ENCODE data around the gene ATRAID. TPM values are rescaled to one million over a fixed set of nuclear protein-coding genes. Genes with fewer than 3 reads are reported as not detected.

Gene ATRAID
- total and polyA plus RNA-seq, 8 donors, result 67.4 to 532 (median 121) TPM

DNA sequence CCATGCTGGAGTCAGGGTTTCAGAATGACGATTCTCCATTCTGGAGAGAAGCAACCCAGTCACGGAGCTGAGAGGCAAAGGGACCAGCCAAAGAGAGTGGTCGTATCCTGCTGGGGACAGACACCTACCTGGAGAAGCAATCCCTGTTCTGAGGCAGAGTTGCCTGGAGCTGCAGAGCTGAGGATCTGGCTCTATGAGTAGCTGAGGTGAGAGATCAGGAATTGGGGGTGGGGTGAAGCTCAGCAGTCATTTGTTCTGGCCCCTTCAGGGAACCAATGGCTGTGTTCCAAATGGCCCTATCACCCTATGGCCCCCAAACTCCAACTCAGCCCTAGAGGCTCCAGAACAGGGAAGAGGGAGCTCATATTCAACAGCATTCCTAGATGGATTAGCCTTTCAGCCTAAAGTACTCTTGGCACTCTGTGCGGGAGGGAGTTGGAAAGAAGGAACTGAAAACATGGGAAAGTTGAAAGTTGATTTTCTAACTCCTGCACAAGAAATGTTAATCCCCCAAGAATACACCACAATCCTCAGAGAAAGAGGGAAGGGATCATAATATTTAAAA lies 3.3 kb upstream of the ATRAID start:
- WGBS, 5 donors, result 89 to 98% (median 92%) methylated on average over 4 of the region's 4 CpGs
- Histone ChIP-seq H3K4me1 (peaks cover 8 to 27% (median 20%) of the 10 kb centered on the region in 4 donors), H3K4me3 (no peak overlapping the region), H3K27me3 (no peaks in the 10 kb centered on the region), H3K36me3 (peaks cover 30 to 64% (median 59%) of the 10 kb centered on the region in 4 donors), H3K9me3 (no peaks in the 10 kb centered on the region), H3K27ac (no peak overlapping the region)
- DNase-seq, result no peak
- intact Hi-C loops (cut with DNase I; ENCODE audit: low total_unique reads), result no loop called here
- TF ChIP-seq EP300 (IDR thresholded peaks at IDR 0.05) (no peak), POLR2AphosphoS5 (IDR thresholded peaks at IDR 0.05) (no peak), POLR2A (IDR thresholded peaks at IDR 0.05) (no peak)
- TF ChIP-seq, protein P1, sequence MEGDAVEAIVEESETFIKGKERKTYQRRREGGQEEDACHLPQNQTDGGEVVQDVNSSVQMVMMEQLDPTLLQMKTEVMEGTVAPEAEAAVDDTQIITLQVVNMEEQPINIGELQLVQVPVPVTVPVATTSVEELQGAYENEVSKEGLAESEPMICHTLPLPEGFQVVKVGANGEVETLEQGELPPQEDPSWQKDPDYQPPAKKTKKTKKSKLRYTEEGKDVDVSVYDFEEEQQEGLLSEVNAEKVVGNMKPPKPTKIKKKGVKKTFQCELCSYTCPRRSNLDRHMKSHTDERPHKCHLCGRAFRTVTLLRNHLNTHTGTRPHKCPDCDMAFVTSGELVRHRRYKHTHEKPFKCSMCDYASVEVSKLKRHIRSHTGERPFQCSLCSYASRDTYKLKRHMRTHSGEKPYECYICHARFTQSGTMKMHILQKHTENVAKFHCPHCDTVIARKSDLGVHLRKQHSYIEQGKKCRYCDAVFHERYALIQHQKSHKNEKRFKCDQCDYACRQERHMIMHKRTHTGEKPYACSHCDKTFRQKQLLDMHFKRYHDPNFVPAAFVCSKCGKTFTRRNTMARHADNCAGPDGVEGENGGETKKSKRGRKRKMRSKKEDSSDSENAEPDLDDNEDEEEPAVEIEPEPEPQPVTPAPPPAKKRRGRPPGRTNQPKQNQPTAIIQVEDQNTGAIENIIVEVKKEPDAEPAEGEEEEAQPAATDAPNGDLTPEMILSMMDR (IDR thresholded peaks at IDR 0.05), result no peak

DNA sequence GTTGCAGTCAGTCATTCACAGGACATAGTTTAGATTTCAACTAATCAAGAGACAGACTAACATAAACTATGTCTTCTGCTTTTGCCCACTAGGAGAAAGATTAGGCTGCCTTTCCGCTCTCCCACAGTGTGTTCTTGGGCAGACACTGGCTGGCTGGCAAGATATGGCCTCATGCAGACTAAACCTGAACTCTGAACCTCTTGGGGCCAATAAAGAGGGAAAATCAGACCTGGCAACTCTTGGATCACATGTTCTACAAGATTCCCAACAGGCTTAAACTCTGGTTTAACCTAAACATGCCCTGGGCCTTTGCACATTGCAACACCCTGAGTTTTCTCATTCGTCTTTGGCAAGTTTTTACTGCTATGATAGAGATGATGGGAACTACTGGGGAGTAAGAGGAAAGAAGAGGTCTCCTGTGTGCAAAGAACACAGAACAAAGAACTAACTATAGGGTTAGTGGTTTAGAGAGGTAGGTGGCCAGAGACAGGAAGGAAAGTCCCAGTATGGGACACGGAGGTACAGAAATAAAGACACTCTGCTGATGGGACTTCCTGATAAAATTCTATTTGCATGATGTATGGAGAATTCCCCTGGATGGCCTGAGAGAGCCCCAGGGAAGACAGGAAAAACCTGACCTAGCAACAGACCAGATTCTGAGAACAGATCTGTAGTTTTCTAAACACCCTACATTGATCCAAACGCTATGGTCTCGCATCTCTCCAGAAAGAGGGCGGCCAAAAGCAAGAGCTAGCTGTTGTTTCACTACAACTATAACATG lies 2.0 kb upstream of the ATRAID start:
- no peak for TF ChIP-seq POLR2A (IDR thresholded peaks at IDR 0.05)
- no peak for TF ChIP-seq EP300 (IDR thresholded peaks at IDR 0.05)
- TF ChIP-seq, protein P1 (IDR thresholded peaks at IDR 0.05), result no peak
- no peak for TF ChIP-seq POLR2AphosphoS5 (IDR thresholded peaks at IDR 0.05)
- H3K4me3 ChIP-seq, result no peak overlapping the region
- no peak overlapping the region for H3K27ac ChIP-seq
- peaks cover 17 to 55% (median 46%) of the 10 kb centered on the region in 4 donors for H3K36me3 ChIP-seq
- WGBS, 5 donors, result 80 to 94% (median 91%) methylated on average over 6 of the region's 6 CpGs
- H3K27me3 ChIP-seq, result no peaks in the 10 kb centered on the region
- intact Hi-C loops (cut with DNase I; ENCODE audit: low total_unique reads), result no loop called here
- peaks cover 10 to 33% (median 23%) of the 10 kb centered on the region in 4 donors for H3K4me1 ChIP-seq
- peak in 1 of 2 donors; percentile 21 for DNase-seq
- no peaks in the 10 kb centered on the region for H3K9me3 ChIP-seq

DNA sequence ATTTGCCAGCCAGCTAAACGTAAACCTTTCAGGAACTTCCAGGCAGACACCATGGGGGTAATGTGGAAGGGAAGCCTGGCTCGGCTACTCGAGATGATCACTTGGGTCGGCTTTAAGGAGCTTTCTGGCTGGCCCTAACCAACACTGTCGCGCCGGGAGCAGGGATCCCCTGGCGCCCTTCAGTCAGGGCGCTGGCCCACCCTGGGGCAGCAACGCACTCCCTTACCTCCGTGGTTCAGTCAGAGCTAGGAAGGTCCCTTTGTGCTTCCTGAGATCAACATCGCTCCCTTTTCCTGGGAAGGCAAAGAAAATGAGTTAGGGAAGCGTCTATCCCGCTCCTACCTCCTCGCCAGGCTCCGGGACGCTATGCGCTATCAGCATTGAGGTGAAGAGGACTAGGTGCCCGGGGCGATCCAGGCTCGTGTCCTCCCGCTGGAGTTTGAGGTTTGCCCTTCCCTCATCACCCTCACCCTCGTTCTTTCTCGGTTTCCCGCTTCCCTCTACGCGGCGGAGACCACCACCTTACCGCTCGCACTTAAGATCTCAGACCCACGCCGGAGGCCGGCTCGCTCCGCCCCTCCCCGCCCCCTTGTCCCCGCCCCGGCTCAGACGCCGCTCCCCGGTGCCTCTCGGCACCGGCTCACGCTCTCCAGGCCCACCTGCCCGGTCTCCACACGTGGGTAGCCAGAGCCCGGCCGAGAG lies 449 bp upstream of the ATRAID start:
- DNase-seq, result peak in 1 of 2 donors; percentile 79
- intact Hi-C loops (cut with DNase I; ENCODE audit: low total_unique reads), result no loop called here
- peak overlapping the region; percentile 65 to 96 (median 86) for H3K4me3 ChIP-seq
- H3K36me3 ChIP-seq, result peaks cover 11 to 49% (median 34%) of the 10 kb centered on the region in 4 donors
- peak overlapping the region; percentile 91 to 98 (median 95) for H3K27ac ChIP-seq
- TF ChIP-seq EP300 (IDR thresholded peaks at IDR 0.05), result no peak
- 2 to 4% (median 3%) methylated on average over 40 to 48 of the region's 48 CpGs for WGBS, 5 donors
- no peaks in the 10 kb centered on the region for H3K27me3 ChIP-seq
- H3K4me1 ChIP-seq, result peaks cover 10 to 34% (median 23%) of the 10 kb centered on the region in 4 donors
- no peaks in the 10 kb centered on the region for H3K9me3 ChIP-seq

DNA sequence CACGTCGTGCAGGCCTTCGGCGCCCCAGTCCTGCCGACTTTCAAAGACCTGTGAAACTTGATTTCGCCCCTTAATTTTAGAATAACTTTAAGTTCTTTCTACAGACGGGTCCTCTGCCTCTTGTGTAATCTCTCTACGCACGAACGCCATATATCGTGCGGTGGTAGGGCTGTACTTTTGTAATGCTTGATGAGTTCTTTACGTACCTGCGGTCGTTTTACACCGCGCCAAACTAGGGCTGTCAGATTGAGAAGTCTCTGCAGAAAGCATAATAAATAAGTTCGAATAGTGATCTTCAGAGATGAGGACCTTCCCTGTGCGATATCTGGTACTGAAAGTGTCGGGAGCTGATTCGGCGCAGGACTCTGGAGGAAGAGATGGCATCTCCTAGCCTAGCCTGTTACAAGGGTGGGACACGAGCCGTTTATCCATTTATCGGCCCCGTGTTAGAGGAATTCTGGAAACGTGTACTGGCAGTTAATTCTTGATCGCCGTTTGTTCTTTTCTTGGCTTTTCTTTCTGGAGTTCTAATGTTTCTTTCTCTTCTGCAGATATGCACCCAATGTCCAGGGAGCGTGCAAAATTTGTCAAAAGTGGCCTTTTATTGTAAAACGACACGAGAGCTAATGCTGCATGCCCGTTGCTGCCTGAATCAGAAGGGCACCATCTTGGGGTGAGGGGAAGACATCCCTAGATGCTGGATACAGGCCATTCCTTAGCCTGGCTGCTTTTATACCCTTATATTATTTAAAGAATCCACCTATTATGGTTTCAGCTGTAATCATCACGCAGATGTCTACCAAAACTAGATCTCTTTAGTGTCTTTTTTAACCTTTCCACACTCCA lies 1.0 kb downstream of the ATRAID start:
- intact Hi-C loops (cut with DNase I; ENCODE audit: low total_unique reads), result no loop called here
- DNase-seq, result no peak
- Histone ChIP-seq H3K27ac (peak overlapping the region; percentile 91 to 98 (median 95)), H3K27me3 (no peaks in the 10 kb centered on the region), H3K4me1 (peaks cover 10 to 49% (median 33%) of the 10 kb centered on the region in 4 donors), H3K9me3 (no peaks in the 10 kb centered on the region), H3K36me3 (peaks cover 5 to 34% (median 20%) of the 10 kb centered on the region in 4 donors), H3K4me3 (peak overlapping the region; percentile 65 to 96 (median 86))
- no peak for TF ChIP-seq POLR2A (IDR thresholded peaks at IDR 0.05)
- no peak for TF ChIP-seq EP300 (IDR thresholded peaks at IDR 0.05)
- no peak for TF ChIP-seq POLR2AphosphoS5 (IDR thresholded peaks at IDR 0.05)
- TF ChIP-seq, protein P1 (IDR thresholded peaks at IDR 0.05), result no peak
- 5 to 7% (median 6%) methylated on average over 34 of the region's 34 CpGs for WGBS, 5 donors

Measured in stomach (tissue), 9 donors.